GM12891 (cell line): ENCODE results near the gene EXO1.

Source experiments
- POU2F2 ChIP-seq: IDR thresholded peaks from 2 replicates; pipeline ENCODE4 v1.6.1; 2011; ENCODE audit warnings: low read depth, mild to moderate bottlenecking, control low read depth, low read length, moderate library complexity
- SPI1 ChIP-seq: IDR thresholded peaks from 2 replicates; pipeline ENCODE4 v1.6.1; 2011; ENCODE audit warnings: low read depth, low read length, control low read depth

GRCh38 chr1:241869022-241869421 lies 21.0 kb downstream of the EXO1 start:
- TF ChIP-seq POU2F2 (no peak), SPI1 (no peak)
